ENCODE results near the gene MISP3. TPM values are rescaled to one million over a fixed set of nuclear protein-coding genes. Genes with fewer than 3 reads are reported as not detected.

MISP3 gene
- total RNA-seq, 4 donors from 2014 or later, result 10.5 to 18.5 (median 15.9) TPM

GRCh38 chr19:14102102-14102696, 29.6 kb downstream of the MISP3 start:
- TF ChIP-seq EP300 (IDR thresholded peaks at IDR 0.05), result no peak
- TF ChIP-seq POLR2AphosphoS5 (IDR thresholded peaks at IDR 0.05), result no peak
- no peak for TF ChIP-seq CTCF (IDR thresholded peaks at IDR 0.05)
- TF ChIP-seq POLR2A (IDR thresholded peaks at IDR 0.05), result no peak

GRCh38 chr19:14102756-14103155, 30.2 kb downstream of the MISP3 start:
- Histone ChIP-seq H3K9me3 (no peaks in the 10 kb centered on the region), H3K27ac (no peak overlapping the region), H3K27me3 (no peaks in the 10 kb centered on the region), H3K4me3 (no peak overlapping the region), H3K36me3 (peaks cover 80% of the 10 kb centered on the region), H3K4me1 (no peaks in the 10 kb centered on the region)
- TF ChIP-seq POLR2A (IDR thresholded peaks at IDR 0.05) (no peak), CTCF (IDR thresholded peaks at IDR 0.05) (no peak), POLR2AphosphoS5 (IDR thresholded peaks at IDR 0.05) (no peak), EP300 (IDR thresholded peaks at IDR 0.05) (no peak)
- no peak for DNase-seq (ENCODE audit: low spot score in 2 of 2)
- 88% methylated on average over 10 of the region's 10 CpGs for WGBS

More at GRCh38 chr19:14102102-14102696, 29.6 kb downstream of the MISP3 start:
- no peak overlapping the region for H3K27ac ChIP-seq
- no peaks in the 10 kb centered on the region for H3K9me3 ChIP-seq
- no peak overlapping the region for H3K4me3 ChIP-seq
- H3K27me3 ChIP-seq, result no peaks in the 10 kb centered on the region
- 85% methylated on average over 9 of the region's 11 CpGs for WGBS
- no peaks in the 10 kb centered on the region for H3K4me1 ChIP-seq
- DNase-seq (ENCODE audit: low spot score in 2 of 2), result no peak
- H3K36me3 ChIP-seq, result peaks cover 80% of the 10 kb centered on the region

- H3K4me1 ChIP-seq, result no peaks in the 10 kb centered on the region
- DNase-seq (ENCODE audit: low spot score in 2 of 2), result no peak
- TF ChIP-seq EP300 (IDR thresholded peaks at IDR 0.05), result no peak
- no peak for TF ChIP-seq POLR2A (IDR thresholded peaks at IDR 0.05)
- no peak for TF ChIP-seq POLR2AphosphoS5 (IDR thresholded peaks at IDR 0.05)
- TF ChIP-seq CTCF (IDR thresholded peaks at IDR 0.05), result no peak
- no peaks in the 10 kb centered on the region for H3K27me3 ChIP-seq
- 60% methylated on average over 1 of the region's 1 CpG for WGBS
- no peaks in the 10 kb centered on the region for H3K9me3 ChIP-seq
- no peak overlapping the region for H3K27ac ChIP-seq
- H3K36me3 ChIP-seq, result peaks cover 76% of the 10 kb centered on the region
- H3K4me3 ChIP-seq, result no peak overlapping the region
These were observed 30.7 kb downstream of the MISP3 start for GRCh38 chr19:14103310-14103709.

GRCh38 chr19:14105680-14106079, 33.1 kb downstream of the MISP3 start:
- no peak overlapping the region for H3K27ac ChIP-seq
- peaks cover 64% of the 10 kb centered on the region for H3K36me3 ChIP-seq
- no peak overlapping the region for H3K4me3 ChIP-seq
- WGBS, result 89% methylated on average over 8 of the region's 8 CpGs
- TF ChIP-seq CTCF (IDR thresholded peaks at IDR 0.05) (no peak), POLR2AphosphoS5 (IDR thresholded peaks at IDR 0.05) (no peak), POLR2A (IDR thresholded peaks at IDR 0.05) (no peak), EP300 (IDR thresholded peaks at IDR 0.05) (no peak)
- H3K9me3 ChIP-seq, result no peaks in the 10 kb centered on the region
- no peak for DNase-seq (ENCODE audit: low spot score in 2 of 2)
- no peaks in the 10 kb centered on the region for H3K4me1 ChIP-seq
- no peaks in the 10 kb centered on the region for H3K27me3 ChIP-seq

GRCh38 chr19:14106840-14107239, 34.3 kb downstream of the MISP3 start:
- Histone ChIP-seq H3K4me1 (peaks cover under 1% of the 10 kb centered on the region), H3K27me3 (no peaks in the 10 kb centered on the region), H3K9me3 (no peaks in the 10 kb centered on the region), H3K4me3 (no peak overlapping the region), H3K36me3 (peaks cover 53% of the 10 kb centered on the region), H3K27ac (no peak overlapping the region)
- 98% methylated on average over 6 of the region's 16 CpGs for WGBS
- TF ChIP-seq POLR2A (IDR thresholded peaks at IDR 0.05) (no peak), CTCF (IDR thresholded peaks at IDR 0.05) (no peak), EP300 (IDR thresholded peaks at IDR 0.05) (no peak), POLR2AphosphoS5 (IDR thresholded peaks at IDR 0.05) (no peak)
- no peak for DNase-seq (ENCODE audit: low spot score in 2 of 2)

Measured in suprapubic skin (tissue), 4 donors.